Measurements from ENCODE around the gene SNX27.
"Not testable (repeated sequence)": the region's sequence is repeated elsewhere in the genome, so short reads cannot be mapped to it uniquely, and the experiment has no call there.

The SNX27 gene

DNA sequence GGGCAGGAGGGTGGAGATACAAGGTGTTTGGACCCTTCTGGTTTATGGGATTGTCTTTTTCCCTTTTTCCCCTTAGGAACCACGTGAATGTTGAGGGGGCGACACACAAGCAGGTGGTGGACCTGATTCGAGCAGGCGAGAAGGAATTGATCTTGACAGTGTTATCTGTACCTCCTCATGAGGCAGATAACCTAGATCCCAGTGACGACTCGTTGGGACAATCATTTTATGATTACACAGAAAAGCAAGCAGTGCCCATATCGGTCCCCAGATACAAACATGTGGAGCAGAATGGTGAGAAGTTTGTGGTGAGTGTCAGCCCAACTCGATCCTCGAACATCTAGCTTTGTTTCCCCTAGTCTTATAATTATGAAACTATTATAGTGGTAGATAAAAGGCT, 27.0 kb downstream of the SNX27 start:
- no peak for DNase-seq (ENCODE audit: low read depth in 1 of 2, low spot score in 1 of 2)

DNA sequence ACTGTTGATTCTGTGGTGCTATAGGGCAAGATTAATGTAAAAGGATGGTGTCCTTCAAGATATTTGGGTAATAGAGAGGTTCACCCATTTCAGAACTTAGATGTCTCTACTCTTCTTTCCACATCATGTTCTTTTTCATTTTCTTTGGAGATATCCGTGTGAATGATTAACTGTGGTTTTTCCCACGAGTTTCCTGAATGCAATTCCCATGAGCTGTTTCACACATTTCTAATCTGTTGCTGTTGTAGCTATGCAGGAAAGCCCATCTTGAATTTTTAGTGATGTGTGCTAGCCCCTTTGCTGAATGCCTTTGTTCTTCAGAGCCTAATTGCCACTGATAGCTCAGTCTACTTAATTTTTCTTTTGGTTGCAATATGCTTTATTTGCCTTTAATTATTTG, 27.6 kb downstream of the SNX27 start:
- no peak for DNase-seq (ENCODE audit: low read depth in 1 of 2, low spot score in 1 of 2)

DNA sequence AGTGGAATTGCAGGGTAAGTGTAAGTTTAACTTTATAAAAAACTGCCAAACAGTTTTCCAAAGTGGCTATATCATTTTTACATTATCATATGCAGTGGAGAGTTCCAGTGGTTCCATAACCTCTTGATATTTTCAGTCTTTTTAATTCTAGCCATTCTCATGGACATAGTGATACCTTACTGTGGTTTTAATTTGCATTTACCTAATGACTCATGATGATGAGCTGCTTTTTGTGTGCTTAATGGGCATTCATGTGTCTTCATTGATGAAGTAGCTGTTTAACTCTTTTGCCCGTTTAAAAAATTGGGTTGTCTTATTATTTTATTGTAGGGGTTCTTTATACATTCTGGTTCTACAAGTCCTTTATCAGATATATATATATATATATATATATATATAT, 29.4 kb downstream of the SNX27 start:
- no peak for DNase-seq (ENCODE audit: low read depth in 1 of 2, low spot score in 1 of 2)

DNA sequence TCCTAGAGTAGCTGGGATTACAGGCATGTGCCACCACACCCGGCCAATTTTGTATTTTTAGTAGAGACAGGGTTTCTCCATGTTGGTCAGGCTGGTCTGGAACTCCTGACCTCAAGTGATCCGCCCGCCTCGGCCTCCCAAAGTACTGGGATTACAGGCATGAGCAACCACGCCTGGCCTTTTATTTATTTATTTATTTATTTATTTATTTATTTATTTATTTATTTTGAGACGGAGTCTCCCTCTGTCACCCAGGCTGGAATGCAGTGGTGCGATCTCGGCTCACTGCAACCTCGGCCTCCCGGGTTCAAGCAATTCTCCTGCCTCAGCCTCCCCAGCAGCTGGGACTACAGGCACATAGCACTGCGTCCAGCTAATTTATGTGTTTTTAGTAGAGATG, 31.2 kb downstream of the SNX27 start:
- not testable (repeated sequence) for DNase-seq (ENCODE audit: low read depth in 1 of 2, low spot score in 1 of 2)

DNA sequence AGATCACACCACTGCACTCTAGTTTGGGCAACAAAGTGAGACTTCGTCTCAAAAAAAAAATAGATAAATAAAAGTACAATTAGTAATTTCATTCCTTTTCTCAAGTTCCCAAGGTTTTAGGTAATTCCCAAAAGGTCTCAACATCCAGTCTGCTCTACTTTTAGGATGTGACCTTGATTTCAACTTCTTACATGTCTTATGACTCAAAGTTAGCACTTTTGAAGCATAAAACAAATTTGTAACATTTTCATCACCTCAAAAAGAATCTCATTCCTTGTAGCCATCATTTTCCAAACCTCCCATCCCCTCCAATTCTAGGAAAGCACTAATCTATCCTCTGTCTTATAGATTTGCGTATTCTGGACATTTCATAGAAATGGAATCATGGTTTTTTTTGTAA, 32.2 kb downstream of the SNX27 start:
- DNase-seq (ENCODE audit: low read depth in 1 of 2, low spot score in 1 of 2), result no peak

DNA sequence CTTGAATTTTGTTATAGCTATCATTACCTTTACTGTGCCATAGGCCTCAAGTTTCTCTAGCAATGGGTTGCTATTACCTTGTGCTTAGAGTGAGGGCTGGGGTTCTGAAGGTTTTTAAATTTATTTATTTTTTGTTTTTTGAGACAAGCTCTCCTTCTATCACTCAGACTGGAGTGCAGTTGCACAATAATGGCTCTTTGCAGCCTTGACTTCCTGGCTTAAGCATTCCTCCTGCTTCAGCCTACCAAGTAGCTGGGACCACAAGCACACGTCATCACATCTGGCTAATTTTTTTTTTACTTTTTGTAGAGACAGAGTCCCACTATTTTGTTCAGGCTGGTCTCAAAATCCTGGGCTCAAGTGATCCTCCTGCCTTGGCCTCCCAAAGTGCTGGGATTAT, 41.5 kb downstream of the SNX27 start:
- no peak for DNase-seq (ENCODE audit: low read depth in 1 of 2, low spot score in 1 of 2)

DNA sequence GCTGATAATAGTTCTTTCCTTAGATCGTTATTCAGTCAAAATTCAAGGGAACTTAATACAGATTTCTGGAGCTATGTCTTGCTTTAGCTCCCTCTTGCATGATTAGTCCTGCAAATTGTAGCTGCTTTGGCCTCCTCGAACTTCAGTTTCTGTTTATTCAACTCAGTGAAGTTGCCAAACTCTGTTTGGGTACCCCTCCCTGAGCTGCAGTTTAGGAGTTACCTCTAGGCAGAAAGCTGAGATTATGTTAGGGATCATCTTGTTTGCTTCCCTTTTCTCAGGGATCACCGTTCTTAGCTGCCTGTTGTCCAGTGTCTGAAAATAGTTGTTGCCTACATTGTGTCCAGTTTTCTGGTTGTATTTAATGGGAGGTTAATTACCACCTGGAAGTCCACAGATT, 43.5 kb downstream of the SNX27 start:
- DNase-seq (ENCODE audit: low read depth in 1 of 2, low spot score in 1 of 2), result no peak

DNA sequence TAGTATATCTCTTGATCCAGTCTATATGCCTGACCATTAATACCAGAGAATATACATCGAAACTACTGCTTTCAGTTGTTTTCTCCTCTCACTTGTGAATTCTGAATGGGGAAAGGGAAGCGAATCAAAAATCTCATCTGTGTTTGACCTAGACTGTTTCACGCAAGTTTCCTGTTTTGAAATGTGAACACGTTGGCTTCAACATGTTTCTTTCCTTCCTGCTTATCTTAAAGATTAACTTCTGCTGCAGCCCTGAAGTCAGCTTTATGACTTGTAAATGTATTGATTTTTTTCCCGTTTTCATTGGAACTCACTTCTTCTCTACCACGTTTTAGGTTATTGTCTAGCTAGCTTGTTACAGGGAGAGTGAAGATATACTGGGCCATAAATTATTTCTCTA, 49.9 kb downstream of the SNX27 start:
- DNase-seq (ENCODE audit: low read depth in 1 of 2, low spot score in 1 of 2), result no peak

DNA sequence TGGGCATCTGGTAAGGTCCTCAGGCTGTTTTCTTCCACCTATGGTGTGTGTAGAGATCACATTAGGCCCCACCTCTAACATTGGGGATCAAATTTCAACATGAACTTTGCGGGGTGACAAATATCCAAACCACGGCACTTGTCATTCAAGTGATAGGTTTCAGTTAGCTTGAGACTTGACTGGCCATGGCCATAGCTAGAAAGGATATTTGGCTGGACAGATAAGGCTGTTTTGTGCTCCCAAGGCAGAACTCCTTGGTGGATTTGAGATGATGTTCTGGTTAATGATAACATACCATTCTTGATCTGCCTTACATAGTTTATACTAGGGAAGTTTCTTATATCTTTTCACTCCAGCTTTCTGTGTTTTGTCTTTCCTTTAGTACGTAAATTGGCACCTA, 56.2 kb downstream of the SNX27 start:
- no peak for DNase-seq (ENCODE audit: low read depth in 1 of 2, low spot score in 1 of 2)

DNA sequence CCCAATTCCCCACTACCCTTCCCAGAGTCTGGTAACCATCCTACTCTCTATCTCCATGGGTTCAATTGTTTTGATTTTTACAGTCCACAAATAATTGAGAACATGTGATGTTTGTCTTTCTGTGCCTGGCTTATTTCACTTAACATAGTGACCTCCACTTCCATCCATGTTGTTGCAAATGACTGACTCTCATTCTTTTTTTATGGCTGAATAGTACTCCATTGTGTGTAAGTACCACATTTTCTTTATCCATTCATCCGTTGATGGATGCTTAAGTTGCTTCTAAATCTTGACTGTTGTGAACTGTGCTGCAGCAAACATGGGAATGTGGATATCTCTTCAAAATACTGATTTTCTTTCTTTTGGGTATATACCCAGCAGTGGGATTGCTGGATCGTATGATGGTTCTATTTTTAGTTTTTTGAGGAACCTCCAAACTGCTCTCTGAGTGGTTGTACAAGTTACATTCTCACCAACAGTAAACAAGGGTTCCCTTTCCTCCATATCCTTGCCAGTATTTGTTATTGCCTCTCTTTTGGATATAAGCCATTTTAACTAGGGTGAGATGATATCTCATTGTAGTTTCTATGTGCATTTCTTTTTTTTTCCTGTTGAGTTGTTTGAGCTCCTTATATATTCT, 58.3 kb downstream of the SNX27 start:
- not testable (repeated sequence) for DNase-seq (ENCODE audit: low read depth in 1 of 2, low spot score in 1 of 2)

DNA sequence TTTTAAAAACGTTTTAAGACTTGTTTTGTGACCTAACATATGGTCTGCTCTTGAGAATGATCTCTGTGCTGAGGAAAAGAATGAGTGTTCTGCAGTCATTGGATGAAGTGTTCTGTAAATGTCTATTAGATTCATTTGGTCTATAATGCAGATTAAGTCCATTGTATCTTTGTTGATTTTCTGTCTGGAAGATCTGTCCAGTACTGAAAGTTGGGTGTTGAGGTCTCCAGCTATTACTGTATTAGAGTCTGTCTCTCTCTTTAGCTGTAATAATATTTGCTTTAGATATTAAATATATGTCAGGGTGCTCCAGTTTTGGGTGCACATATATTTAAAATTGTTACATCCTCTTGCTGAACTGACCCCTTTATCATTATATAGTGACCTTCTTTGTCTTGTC, 61.6 kb downstream of the SNX27 start:
- DNase-seq (ENCODE audit: low read depth in 1 of 2, low spot score in 1 of 2), result no peak

DNA sequence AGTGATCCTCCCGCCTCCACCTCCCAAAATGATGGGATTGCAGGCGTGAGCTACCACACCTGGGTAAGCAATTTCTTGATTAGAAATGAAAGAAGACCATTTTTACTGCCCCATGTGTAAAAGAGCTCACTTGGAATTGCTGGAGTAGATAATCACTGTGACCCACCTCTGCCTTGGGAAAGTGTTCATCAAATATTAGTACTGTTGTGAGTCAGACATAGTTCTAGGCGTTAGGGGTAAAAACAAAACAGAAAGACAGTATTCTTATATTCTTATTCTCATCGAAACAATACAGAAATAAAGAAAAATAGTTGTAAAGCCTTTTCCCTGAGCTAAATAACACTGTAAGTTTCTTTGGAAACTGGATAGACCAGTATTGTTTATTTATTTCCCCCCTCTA, 68.5 kb downstream of the SNX27 start:
- DNase-seq (ENCODE audit: low read depth in 1 of 2, low spot score in 1 of 2), result no peak

DNA sequence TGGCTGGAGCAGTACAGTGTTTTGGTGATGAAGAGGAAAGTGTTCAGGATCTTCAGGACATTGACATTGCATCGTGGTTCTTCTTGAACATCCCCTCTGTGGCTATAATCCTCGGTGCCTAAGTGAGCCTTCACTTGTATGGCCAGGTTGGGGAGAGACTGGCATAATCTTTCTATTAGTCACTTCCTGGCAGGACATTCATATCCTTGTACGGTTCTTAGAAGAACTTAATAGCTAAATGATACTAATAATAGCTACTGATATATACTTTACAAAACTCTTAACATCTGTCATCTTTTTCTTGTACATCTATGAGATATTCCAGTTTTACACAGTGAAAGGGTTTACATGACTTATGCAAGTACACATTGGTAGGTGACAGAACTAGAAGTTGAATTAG, 69.0 kb downstream of the SNX27 start:
- no peak for DNase-seq (ENCODE audit: low read depth in 1 of 2, low spot score in 1 of 2)

DNA sequence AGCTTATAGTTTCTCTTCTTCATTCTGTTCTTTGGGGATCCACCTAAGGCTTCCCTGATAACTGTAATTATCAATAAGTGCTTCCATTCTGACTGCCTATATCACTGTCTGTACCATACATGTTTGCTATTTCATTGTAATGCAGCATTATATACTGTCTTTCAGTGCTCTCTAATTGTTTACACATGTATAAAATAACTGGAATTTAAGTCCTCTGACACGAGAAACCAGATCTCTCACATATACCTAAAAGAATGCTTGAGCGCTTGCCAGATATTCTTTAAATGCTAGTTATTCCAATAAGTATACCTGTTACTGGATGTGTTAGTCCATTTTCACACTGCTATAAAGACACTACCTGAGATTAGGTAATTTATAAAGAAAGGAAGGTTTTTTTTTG, 70.1 kb downstream of the SNX27 start:
- DNase-seq (ENCODE audit: low read depth in 1 of 2, low spot score in 1 of 2), result no peak

DNA sequence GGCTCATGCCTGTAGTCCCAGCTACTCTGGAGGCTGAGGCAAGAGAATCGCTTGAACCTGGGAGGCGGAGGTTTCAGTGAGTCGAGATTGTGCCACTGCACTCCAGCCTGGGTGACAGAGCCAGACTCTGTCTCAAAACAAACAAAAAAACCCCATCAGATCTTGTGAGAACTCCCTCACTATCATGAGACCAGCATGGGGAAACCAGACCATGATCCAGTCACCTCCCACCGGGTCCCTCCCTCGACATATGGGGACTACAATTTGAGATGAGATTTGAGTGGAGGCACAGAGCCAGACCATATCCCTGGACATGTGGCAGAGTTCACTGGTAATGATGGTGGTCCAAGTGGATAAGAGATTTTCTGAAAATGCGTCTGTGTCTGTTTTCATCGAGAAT, 71.1 kb downstream of the SNX27 start:
- DNase-seq (ENCODE audit: low read depth in 1 of 2, low spot score in 1 of 2), result not testable (repeated sequence)

DNA sequence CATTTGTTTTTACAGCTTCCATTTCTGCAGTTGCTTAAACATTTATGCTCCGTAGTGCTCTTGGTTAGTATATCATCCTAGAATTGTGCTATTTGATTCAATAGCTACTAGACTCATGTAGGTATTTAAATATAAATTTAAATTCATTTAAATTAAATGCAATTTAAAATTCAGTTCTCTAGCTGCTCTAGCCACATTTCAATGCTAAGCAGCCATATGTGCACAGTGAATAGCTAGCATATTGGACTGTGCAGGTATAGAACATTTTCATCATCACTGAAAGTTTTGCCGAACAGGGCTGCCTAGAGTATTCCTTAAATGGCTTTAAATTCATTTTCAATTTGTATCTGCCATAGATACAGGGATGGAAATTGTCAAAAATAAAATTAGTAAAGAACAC, 72.3 kb downstream of the SNX27 start:
- no peak for DNase-seq (ENCODE audit: low read depth in 1 of 2, low spot score in 1 of 2)

DNA sequence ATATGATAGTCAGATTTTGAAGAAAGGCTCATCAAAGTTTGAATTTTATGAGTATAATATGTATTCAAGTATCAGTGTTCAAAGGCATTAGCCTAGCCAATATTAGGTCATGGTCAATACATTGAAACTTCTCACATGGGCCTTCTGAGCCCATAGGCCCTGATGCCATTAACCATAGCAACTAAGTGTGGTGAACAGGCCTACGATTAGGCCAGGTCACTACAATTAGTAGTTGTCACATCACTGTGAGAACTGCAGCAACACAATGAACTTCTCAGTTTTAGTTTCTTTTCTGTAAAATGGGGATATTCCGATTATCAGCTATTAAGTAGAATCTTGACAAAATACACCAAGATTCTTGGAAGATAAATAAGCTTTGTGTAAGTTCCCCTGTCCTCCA, 74.7 kb downstream of the SNX27 start:
- no peak for DNase-seq (ENCODE audit: low read depth in 1 of 2, low spot score in 1 of 2)

DNA sequence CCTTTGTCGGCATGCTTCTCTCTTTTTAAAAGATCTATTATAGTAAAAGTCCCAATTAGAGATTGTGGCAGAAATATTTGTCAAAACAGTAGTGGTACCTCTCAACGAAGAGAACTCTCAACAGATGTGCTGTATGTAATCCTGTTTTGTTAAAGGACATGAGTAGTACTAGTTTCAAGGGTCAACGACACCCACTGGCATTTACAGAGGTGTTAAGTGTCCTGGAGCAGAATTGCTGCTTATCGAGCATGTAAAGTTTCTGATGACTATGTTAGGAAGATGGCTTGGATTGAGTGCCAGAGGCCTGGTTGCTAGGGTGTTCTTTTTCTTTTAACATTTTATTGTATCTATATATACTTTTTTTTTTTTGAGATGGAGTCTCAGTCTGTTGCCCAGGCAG, 77.6 kb downstream of the SNX27 start:
- DNase-seq (ENCODE audit: low read depth in 1 of 2, low spot score in 1 of 2), result no peak

DNA sequence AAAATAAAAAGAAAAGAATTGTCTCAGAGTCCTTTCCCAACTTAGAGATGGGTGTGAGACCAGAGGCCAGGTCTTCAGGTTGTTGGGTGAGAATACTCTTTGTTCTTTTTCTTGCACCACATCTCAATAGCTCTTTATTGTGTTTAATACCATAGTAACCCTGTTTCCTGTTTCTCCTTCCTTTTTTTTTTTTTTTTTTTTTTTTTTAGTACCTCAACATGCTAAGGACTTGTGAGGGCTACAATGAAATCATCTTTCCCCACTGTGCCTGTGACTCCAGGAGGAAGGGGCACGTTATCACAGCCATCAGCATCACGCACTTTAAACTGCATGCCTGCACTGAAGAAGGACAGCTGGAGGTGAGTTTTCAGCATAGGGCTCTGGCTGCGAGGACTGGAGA, 80.4 kb downstream of the SNX27 start:
- DNase-seq (ENCODE audit: low read depth in 1 of 2, low spot score in 1 of 2), result no peak

DNA sequence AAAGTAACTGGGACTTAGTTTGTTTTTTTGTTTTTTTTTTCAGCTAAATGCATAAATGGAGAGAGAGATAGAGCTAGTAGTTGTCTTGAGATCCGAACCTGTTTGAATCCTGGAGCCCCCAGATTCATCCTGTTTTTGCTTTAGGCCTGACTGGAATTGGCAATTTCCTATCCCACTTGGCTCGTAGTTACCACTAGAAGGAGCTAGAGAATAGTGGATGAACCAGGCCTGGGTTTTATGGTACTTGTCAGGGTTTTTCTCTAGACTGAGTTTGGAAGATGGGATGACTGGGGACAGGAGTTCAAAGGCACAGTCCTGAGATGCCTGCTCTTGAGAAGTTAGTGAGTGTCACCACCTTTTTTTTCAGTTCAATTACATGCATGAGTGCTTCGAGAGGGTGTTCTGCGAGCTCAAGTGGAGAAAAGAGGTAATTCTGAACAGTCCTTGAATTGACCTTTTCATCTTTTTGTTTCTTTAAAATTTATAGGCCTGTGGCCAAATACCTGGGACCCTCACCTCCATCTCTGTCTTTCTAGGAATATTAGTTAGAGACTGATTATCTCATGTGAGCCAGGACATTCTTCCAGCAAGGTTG, 81.3 kb downstream of the SNX27 start:
- no peak for DNase-seq (ENCODE audit: low read depth in 1 of 2, low spot score in 1 of 2)

DNA sequence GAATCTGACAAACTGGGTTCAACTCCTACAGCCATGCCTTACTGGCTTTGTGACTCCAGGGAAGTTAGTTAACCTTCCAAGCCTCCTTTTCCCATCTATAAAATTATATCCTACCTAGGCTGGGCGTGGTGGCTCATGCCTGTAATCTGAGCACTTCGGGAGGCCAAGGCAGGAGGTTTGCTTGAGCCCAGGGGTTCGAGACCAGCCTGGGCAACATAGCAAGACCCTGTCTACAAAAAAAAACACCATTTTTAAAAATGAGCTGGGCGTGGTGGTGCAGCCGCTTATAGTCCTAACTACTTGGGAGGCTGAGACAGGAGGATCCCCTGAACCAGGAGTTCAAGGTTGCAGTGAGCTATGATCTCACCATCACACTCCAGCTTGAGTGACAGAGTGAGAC, 89.7 kb downstream of the SNX27 start:
- DNase-seq (ENCODE audit: low read depth in 1 of 2, low spot score in 1 of 2), result no peak

DNA sequence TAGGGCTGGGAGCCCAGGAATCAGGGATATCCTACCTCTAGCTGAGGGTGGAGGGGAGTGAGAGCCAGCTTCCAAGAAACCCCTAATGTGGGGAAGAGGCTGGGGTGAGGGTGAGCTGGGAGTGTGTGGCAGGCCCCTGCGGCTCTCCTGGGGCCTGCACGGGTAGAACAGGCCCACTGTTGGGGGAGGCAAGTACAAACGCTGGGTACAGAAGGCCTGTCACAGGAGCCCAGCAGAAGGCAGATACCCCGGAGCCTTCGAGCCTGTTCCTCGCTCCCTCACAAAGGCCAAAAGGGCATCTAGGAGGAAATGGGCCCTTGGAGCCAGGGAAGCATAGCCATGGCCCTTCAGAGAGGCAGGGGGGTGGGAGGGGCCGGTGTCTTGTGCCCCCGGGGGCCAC, 91.1 kb downstream of the SNX27 start:
- DNase-seq (ENCODE audit: low read depth in 1 of 2, low spot score in 1 of 2), result no peak

DNA sequence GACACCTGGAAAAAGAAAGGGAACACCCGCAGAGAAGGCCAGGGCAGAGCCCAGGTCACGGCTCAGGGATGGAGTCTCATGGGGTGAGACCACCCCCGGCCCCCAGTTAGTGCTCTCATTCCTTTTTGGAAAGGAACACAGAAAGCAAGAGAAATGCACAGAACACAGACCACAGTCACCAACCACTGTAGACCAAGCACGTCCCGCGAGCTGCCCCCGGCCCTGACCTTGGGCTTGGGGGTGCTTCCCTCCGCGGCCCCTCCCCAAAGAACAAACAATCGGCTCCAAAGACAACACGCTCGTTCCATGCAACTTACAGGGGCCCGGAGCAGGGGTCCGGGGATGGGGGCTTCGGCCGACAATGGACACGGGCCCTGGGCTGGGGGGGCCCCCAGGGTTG, 92.0 kb downstream of the SNX27 start:
- no peak for DNase-seq (ENCODE audit: low read depth in 1 of 2, low spot score in 1 of 2)

DNA sequence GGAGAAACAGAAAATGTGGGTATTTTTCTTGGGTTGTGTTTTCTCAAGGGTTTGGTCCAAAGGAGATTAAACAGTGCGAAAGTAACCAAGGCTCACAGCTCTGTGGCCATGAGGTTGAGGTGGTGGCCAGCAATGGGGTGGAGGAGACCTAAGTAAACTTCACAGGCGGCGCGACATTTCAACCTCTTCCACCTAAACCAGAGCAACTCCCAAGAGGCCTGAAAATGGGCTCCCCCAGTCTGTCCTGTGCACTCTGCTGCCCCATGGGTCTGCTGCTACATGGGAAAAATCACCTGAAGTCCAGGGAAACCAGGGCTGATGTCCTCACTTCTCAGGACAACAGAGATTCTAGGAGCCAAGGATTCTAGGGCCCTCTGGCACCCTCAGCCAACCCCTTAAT, 92.4 kb downstream of the SNX27 start:
- no peak for DNase-seq (ENCODE audit: low read depth in 1 of 2, low spot score in 1 of 2)

All from stimulated activated CD4-positive, alpha-beta T cell treated with anti-CD3 and anti-CD28 coated beads, Interleukin-15, amount 100 ng/mL, for 1 hour (primary cell).